Neural progenitor cell (in vitro differentiated cells): ENCODE data around the gene HTD2. TPM values are rescaled to one million over a fixed set of nuclear protein-coding genes. Genes with fewer than 3 reads are reported as not detected.

Experiments used
- DNase-seq: peaks from one replicate; pipeline ENCODE4 v3.0.0-alpha.2; 2016; ENCODE audit warnings: low spot score
- H2AFZ ChIP-seq: fragments of 200-600 bp; sonication (generic); replicated peaks from 2 replicates; pipeline ENCODE4 v1.6.1; 2016; ENCODE audit warnings: antibody characterized with exemption
- H3F3A ChIP-seq: fragments of 200-600 bp; sonication (generic); 2 replicates; pipeline ENCODE4 v1.6.1; 2016; ENCODE audit warnings: antibody characterized with exemption, low read depth
- H3K27ac ChIP-seq: fragments of 200-600 bp; sonication (generic); 2 replicates; pipeline ENCODE4 v1.5.1; 2016; ENCODE audit warnings: mild to moderate bottlenecking
- H3K27me3 ChIP-seq: fragments of 200-600 bp; sonication (generic); 2 replicates; pipeline ENCODE4 v1.6.1; 2016; ENCODE audit warnings: mild to moderate bottlenecking, moderate library complexity
- H3K36me3 ChIP-seq: fragments of 200-600 bp; sonication (generic); 2 replicates; pipeline ENCODE4 v1.5.1; 2016
- H3K4me1 ChIP-seq: fragments of 200-600 bp; sonication (generic); 2 replicates; pipeline ENCODE4 v1.6.1; 2016; ENCODE audit warnings: mixed run types
- H3K4me2 ChIP-seq: fragments of 200-600 bp; sonication (generic); 2 replicates; pipeline ENCODE4 v1.6.1; 2016
- H3K4me3 ChIP-seq: fragments of 200-600 bp; sonication (generic); 2 replicates; pipeline ENCODE4 v1.5.1; 2016
- H3K79me2 ChIP-seq: fragments of 200-600 bp; sonication (generic); 2 replicates; pipeline ENCODE4 v1.6.1; 2016; ENCODE audit warnings: low read depth
- H3K9ac ChIP-seq: fragments of 200-600 bp; sonication (generic); 2 replicates; pipeline ENCODE4 v1.6.1; 2016
- H3K9me3 ChIP-seq: fragments of 200-600 bp; sonication (generic); 2 replicates; pipeline ENCODE4 v1.5.1; 2016; ENCODE audit warnings: low read depth
- H4K20me1 ChIP-seq: fragments of 200-600 bp; sonication (generic); 2 replicates; pipeline ENCODE4 v1.6.1; 2016; ENCODE audit warnings: low read depth
- H3K27ac Mint-ChIP-seq: 3 replicates; pipeline ENCODE4 v1.8.0; 2021; ENCODE audit warnings: mixed read lengths
- H3K27me3 Mint-ChIP-seq: 2 replicates; pipeline ENCODE4 v1.8.0; 2022; ENCODE audit warnings: low read depth, mild to moderate bottlenecking, inconsistent platforms, moderate library complexity, mixed read lengths; ENCODE audit not compliant: insufficient read depth
- H3K36me3 Mint-ChIP-seq: 3 replicates; pipeline ENCODE4 v1.8.0; 2021; ENCODE audit warnings: mixed read lengths
- H3K4me1 Mint-ChIP-seq: 3 replicates; pipeline ENCODE4 v1.8.0; 2021; ENCODE audit warnings: mixed read lengths
- H3K4me3 Mint-ChIP-seq: 3 replicates; pipeline ENCODE4 v1.8.0; 2021; ENCODE audit warnings: mild to moderate bottlenecking, moderate library complexity, mixed read lengths
- H3K9me3 Mint-ChIP-seq: 3 replicates; pipeline ENCODE4 v1.8.0; 2020; ENCODE audit warnings: mixed read lengths
- CTCF ChIP-seq: fragments of 200-600 bp; sonication (generic); IDR thresholded peaks from 2 replicates; pipeline ENCODE4 v1.5.1; 2017; ENCODE audit warnings: antibody characterized with exemption, mild to moderate bottlenecking
- EZH2 ChIP-seq: fragments of 200-600 bp; sonication (generic); IDR thresholded peaks from 2 replicates; pipeline ENCODE4 v1.6.1; 2017; ENCODE audit warnings: antibody characterized with exemption, mild to moderate bottlenecking, moderate library complexity
- EZH2phosphoT487 ChIP-seq: fragments of 200-600 bp; sonication (generic); IDR thresholded peaks from 2 replicates; pipeline ENCODE4 v1.6.1; 2017; ENCODE audit warnings: antibody characterized with exemption
- total RNA-seq: library from RNA; depleted of rRNA; stranded (reverse); fragments of >200 nt; gene quantifications from 2 replicates; pipeline ENCODE4 v1.2.3, GENCODE V29; 2015; ENCODE audit warnings: low replicate concordance

The HTD2 gene
- total RNA-seq, 1 donor from 2014 or later, result 29.5 TPM

DNA sequence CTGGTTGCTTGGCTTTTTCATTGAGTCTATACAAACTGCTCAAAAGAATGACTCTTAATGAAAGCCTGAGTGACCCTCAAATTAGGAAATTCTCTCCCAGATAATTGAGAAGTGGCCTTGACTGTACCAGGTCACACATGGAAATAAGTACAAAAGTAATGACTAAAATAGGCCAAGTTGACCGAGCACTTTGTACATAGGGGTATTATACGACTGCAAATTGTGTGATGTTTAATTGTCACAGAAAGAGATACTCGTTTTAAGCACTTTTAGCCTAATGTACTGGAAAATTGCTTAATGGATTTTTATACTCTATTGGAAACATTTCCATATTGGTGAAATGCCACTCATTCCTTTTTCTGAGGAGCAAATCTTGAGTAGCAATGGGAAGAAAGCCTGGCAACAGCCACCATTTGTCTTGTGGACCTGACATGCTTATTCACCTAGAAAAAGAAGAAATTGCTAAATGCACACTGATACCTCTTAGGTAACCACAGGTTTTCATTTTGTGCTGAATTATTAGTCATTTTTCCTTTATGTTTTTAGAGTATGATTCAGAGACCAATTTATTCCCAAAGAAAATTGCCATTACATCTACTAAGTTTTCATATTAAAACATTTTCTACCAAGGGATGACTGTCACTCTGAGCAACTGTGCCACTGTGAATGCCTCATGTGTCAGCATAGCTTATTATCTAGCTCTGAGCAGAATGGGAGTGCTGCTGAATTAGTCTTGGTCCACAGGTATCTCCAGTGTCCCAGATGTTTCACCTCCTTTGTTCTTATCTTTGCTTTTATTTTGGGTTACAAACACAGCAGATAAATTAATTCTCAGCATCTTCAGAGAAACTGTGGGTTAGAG lies 17.4 kb downstream of the HTD2 start:
- TF ChIP-seq EZH2 (no peak), CTCF (no peak), EZH2phosphoT487 (no peak)
- no peak overlapping the region for H3K27ac ChIP-seq
- H3K36me3 Mint-ChIP-seq, result peaks cover 3% of the 10 kb centered on the region
- H3K4me1 ChIP-seq, result peaks cover 11% of the 10 kb centered on the region
- H3F3A ChIP-seq, result peaks cover 26% of the 10 kb centered on the region
- no peak overlapping the region for H2AFZ ChIP-seq
- no peaks in the 10 kb centered on the region for H3K9me3 ChIP-seq
- peaks cover 17% of the 10 kb centered on the region for H3K4me1 Mint-ChIP-seq
- H4K20me1 ChIP-seq, result peaks cover 12% of the 10 kb centered on the region
- no peak overlapping the region for H3K4me2 ChIP-seq
- H3K79me2 ChIP-seq, result no peaks in the 10 kb centered on the region
- H3K36me3 ChIP-seq, result no peaks in the 10 kb centered on the region
- no peak for DNase-seq
- H3K27ac Mint-ChIP-seq, result no peak overlapping the region
- H3K9ac ChIP-seq, result no peak overlapping the region
- no peaks in the 10 kb centered on the region for H3K27me3 ChIP-seq
- no peak overlapping the region for H3K4me3 Mint-ChIP-seq
- H3K4me3 ChIP-seq, result no peak overlapping the region
- H3K27me3 Mint-ChIP-seq, result no peaks in the 10 kb centered on the region
- no peaks in the 10 kb centered on the region for H3K9me3 Mint-ChIP-seq

GRCh38 chr3:58324391-58325390 lies 18.4 kb downstream of the HTD2 start:
- Histone ChIP-seq H3K4me3 (no peak overlapping the region), H3F3A (peaks cover 25% of the 10 kb centered on the region), H3K27me3 (no peaks in the 10 kb centered on the region), H3K9me3 (no peaks in the 10 kb centered on the region), H3K79me2 (no peaks in the 10 kb centered on the region), H3K4me1 (peaks cover 11% of the 10 kb centered on the region), H4K20me1 (peaks cover 12% of the 10 kb centered on the region), H3K36me3 (no peaks in the 10 kb centered on the region), H3K9ac (no peak overlapping the region), H2AFZ (no peak overlapping the region), H3K27ac (no peak overlapping the region), H3K4me2 (no peak overlapping the region)
- H3K9me3 Mint-ChIP-seq, result no peaks in the 10 kb centered on the region
- no peak overlapping the region for H3K27ac Mint-ChIP-seq
- no peak for TF ChIP-seq CTCF
- H3K4me3 Mint-ChIP-seq, result no peak overlapping the region
- H3K36me3 Mint-ChIP-seq, result no peaks in the 10 kb centered on the region
- no peak for DNase-seq
- H3K27me3 Mint-ChIP-seq, result no peaks in the 10 kb centered on the region
- H3K4me1 Mint-ChIP-seq, result peaks cover 17% of the 10 kb centered on the region

DNA sequence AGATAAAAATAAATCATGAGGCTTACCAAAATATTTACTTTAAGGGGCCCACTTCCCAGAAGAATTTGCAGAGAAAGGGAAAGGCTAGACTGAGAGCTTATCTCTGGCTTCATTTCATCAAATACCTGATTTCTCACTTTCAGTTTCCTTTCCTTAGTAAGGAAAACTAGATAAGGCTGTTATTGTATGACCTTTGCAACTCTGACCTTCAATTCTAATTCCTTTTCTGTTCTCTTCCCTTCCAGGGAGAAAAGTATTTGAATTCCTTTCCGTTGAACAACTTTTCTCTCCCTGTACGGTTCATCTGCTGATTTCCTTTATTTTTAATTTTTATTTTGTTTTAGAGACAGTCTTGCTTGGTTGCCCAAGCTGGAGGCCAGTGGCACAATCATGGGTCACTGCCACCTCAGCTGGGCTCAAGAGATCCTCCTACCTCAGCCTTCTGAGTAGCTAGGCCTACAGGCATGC lies 19.2 kb downstream of the HTD2 start:
- no peaks in the 10 kb centered on the region for H3K27me3 ChIP-seq
- no peak overlapping the region for H3K4me3 Mint-ChIP-seq
- H3K27me3 Mint-ChIP-seq, result no peaks in the 10 kb centered on the region
- H3K79me2 ChIP-seq, result no peaks in the 10 kb centered on the region
- no peaks in the 10 kb centered on the region for H3K9me3 ChIP-seq
- no peak overlapping the region for H2AFZ ChIP-seq
- TF ChIP-seq EZH2 (no peak), CTCF (no peak), EZH2phosphoT487 (no peak)
- peaks cover 10% of the 10 kb centered on the region for H4K20me1 ChIP-seq
- peaks cover 19% of the 10 kb centered on the region for H3F3A ChIP-seq
- no peak for DNase-seq
- H3K4me3 ChIP-seq, result no peak overlapping the region
- H3K36me3 ChIP-seq, result no peaks in the 10 kb centered on the region
- H3K27ac ChIP-seq, result no peak overlapping the region
- no peaks in the 10 kb centered on the region for H3K36me3 Mint-ChIP-seq
- no peaks in the 10 kb centered on the region for H3K9me3 Mint-ChIP-seq
- H3K9ac ChIP-seq, result no peak overlapping the region
- peaks cover 17% of the 10 kb centered on the region for H3K4me1 Mint-ChIP-seq
- no peak overlapping the region for H3K27ac Mint-ChIP-seq
- H3K4me1 ChIP-seq, result peaks cover 11% of the 10 kb centered on the region
- H3K4me2 ChIP-seq, result no peak overlapping the region
